HG02588 (cell line): ENCODE data around the gene VAV2.

Source experiments
- ATAC-seq: cut with Tn5 transposase; IDR thresholded peaks from one replicate; pipeline ENCODE4 v1.9.1; 2021; ENCODE audit warnings: mild to moderate bottlenecking, moderate library complexity; ENCODE audit not compliant: unreplicated experiment

Gene VAV2

DNA sequence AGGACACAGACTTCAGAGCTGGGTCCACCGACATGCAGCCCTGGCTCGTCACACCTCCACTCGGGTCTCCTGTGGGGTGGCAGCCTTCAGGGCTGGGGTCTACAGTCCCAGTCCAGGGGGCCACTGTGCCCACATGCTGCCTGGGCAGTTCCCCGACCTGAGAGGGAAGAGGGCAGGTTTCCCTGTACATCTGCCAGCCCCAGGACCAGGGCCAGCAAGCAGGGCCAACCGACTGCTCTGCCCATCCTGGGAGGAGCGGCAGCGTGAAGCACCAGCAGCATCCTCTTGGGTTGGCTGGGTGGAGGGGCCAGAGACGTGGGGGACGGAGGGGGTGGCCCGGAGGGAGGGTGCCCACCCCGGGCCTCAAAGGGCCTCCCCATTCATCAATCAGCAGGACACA, 133.4 kb downstream of the VAV2 start:
- no peak for ATAC-seq

- ATAC-seq: no peak
Observed at GRCh38 chr9:133857639-133858038, 134.5 kb downstream of the VAV2 start.

- no peak for ATAC-seq
Observed at GRCh38 chr9:133856798-133857197, 135.3 kb downstream of the VAV2 start.

DNA sequence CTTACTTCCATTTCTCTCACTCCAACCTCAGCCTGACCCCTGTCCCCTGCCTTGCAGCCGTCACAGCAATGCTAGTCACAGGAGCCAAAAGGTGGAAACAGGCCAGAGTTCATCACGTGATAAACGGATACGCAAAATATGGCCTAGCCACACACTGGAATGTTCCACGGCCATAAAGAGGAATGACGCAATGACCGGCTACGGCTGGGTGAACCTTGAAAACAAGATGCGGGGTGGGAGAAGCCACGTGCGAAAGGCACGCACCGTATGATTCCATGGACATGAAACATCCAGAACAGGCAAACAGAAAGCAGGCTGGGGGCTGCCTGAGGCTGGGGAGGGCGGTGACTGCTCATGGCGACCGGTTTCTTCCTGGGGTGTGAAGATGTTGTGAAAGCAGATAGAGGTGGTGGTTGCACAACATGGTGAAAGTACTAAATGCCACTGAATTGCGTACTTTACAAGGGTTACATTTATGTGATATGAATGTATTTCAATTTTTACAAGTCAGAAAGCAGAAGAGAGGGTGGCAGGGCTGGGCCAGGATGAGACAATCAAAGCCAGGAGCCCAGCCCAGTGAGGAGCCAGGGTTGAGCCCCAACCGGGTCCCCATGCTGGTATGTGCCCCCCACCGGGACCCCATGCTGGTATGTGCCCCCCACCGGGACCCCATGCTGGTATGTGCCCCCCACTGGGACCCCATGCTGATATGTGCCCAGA, 136.2 kb downstream of the VAV2 start:
- no peak for ATAC-seq

DNA sequence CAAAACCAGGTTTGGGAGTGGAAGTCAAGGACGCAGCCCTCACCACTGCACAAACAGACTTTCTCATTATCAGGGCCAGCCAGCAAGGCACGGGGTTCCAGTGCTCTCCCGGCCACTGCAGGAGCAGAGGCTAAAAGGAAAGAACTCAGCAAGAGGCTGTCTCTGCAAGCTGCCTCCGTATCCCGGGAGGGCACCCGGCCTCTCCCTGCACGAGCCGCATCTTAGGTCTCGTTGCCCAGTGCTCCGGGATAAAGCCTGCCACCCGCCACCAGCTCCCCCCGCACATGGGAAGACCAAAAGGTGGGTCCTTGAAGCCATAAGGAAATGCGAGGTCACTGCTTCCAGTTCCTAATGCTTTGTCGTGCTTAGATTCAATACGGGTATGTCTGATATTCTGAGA, 136.8 kb downstream of the VAV2 start:
- ATAC-seq: no peak

GRCh38 chr9:133854765-133855164, 137.4 kb downstream of the VAV2 start:
- no peak for ATAC-seq

GRCh38 chr9:133854048-133854447, 138.1 kb downstream of the VAV2 start:
- no peak for ATAC-seq

GRCh38 chr9:133853331-133853730, 138.8 kb downstream of the VAV2 start:
- ATAC-seq: no peak

- no peak for ATAC-seq
Observed at GRCh38 chr9:133852431-133852830, 139.7 kb downstream of the VAV2 start.

DNA sequence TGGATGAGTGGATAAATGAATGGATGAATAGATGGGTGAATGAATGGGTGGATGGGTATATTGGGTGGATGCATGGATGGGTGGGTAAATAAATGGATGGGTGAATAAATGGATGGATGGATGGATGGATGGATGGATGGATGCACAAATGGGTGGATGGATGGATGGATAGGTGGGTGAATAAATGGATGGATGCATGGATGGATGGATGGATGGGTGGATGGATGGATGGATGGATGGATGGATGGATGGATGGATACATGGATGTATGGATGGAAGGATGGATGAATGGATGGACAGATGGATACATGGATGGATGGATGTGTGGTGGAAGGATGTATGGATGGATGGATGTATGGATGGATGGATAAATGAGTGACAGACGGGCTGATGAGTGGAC, 140.4 kb downstream of the VAV2 start:
- no peak for ATAC-seq

- ATAC-seq: no peak
Observed at GRCh38 chr9:133850937-133851336, 141.2 kb downstream of the VAV2 start.

- no peak for ATAC-seq
Observed at GRCh38 chr9:133850161-133850560, 142.0 kb downstream of the VAV2 start.

- ATAC-seq: no peak
Observed at GRCh38 chr9:133849110-133849670, 142.9 kb downstream of the VAV2 start.

GRCh38 chr9:133848471-133849109, 143.5 kb downstream of the VAV2 start:
- no peak for ATAC-seq

DNA sequence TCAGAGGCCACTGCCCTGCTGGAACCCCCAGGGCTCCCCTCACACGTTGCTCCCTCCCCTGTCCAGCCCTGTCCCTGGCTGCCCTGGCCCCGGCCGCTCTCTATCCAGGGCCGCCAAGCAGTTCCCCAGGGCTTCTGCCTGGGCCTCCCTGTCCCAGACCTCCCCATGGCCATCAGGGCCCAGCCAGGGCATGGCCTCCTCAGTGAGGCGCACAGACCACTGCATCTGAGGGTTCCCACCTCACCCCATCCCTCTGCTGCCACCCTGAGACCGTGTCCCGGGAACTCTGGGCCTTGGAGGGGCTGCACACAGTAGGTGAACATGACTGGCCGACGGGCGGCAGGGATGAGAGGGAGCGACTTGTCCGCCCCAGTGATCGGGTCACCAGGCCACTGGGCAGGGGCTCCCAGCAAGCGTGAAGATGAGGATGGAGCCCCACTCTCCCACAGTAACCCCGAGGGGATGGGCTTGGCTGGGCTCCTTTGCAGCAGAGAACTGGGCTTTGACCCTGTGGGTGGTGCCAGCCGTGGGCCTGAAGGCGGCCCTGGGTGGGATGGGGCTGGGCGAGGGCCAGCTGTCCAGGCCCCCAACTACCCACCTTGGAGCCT, 145.5 kb downstream of the VAV2 start:
- ATAC-seq: no peak

- no peak for ATAC-seq
Observed at GRCh38 chr9:133845440-133845839, 146.7 kb downstream of the VAV2 start.

GRCh38 chr9:133844881-133845410, 147.2 kb downstream of the VAV2 start:
- no peak for ATAC-seq

DNA sequence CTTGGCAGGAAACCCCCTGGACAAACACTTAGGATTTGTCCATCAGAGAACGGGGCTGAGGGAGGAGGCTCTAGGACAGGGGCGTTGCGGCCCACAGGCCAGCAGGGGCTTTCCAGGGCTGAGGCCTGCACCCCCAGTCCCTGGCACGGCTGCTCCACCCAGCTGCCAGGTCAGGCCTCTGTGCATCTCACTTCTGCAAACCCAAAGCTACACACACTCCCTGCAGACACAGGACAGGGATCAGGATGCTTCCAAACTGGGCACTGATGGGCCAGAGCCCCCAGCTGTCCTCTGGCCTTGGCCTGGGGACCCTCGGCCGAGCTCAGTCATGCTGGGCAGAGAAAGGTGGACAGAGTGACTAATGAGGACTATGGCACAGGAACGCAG, 147.7 kb downstream of the VAV2 start:
- ATAC-seq: no peak

DNA sequence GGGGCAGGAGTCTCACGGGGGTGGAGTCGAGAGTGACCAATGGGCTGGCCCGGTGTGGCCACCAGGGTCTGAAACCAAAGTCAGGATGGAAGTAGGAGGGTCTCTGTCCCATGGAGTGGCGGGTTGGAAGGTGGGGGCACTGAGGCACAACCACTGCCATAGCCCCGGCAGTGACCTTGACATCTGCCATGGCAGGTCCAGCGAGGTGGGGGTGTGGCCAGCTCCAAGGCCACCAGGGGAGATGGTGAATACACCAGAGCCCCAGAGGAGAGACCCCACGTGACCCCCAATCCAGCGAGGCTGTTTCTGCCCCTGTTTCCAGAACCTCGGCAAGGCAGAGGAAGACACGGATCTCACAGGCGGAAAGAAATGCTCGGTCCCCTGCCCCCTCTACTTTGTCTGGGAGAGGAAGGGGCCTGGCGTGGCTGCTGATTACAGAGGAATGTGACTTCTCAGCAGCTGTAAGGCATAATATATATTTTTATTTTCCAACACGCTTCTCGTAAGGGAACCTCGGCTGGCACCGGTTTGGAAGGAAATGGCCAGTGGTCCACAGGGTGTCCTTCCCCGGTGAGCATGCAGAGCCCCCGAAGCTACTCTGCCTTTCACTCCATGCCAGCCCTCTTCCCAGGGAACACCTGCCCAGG, 148.2 kb downstream of the VAV2 start:
- ATAC-seq: no peak

DNA sequence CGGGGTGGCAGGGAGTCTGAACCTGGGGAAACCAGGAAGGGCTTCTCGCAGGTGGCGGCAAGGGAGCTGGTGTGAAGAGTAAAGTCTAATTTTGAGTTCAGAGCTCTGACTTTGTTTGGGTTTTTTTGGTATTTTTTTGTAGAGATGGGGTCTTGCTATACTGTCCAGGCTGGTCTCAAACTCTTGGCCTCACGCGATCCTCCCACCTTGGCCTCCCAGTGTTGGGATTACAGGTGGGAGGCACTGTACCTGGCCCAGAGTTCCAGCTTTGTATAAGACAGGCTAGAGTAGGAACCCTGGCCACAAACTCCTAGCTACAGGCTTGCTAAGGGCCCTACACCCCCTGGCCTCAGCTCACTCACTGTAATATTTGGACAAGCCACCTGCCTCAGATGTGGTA, 148.9 kb downstream of the VAV2 start:
- ATAC-seq: no peak

DNA sequence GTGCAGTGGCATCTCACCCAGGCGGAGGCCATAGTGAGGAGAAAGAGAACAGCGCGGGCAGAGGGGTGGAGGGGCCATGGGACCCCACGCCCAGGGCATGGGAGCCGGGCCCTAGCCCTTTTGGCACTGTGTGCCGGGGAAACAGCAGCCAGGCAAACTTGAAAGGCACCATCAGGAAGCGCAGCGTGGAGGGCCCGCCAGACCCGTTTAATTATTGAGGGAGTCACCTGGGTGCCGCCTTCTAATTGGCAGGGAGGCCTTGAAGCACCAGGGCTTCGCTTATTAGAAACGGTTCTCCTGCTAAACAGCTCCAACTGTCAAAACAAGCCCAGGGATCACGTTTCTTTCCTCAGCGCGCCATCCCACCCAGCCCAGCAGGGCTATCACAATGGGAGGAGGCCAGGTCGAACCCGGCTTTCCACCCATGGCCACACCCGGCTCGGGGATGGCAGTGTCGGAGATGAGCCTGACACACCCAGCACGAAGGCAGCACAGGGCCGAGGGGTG, 149.3 kb downstream of the VAV2 start:
- no peak for ATAC-seq
